Kidney (tissue), 14 donors: ENCODE results near the gene FOXA3. TPM values are rescaled to one million over a fixed set of nuclear protein-coding genes. Genes with fewer than 3 reads are reported as not detected.
A peak's percentile ranks its signal among the peaks of the same experiment; 100 is the strongest.

Experiments
- DNase-seq, 5 donors: peaks; one replicate each; pipeline ENCODE4 v3.0.0-alpha.2; 2013 to 2020
- FAIRE-seq: peaks from 2 replicates; lab custom pipeline; 2012; peaks lifted over from hg19 to GRCh38; lab: Jason Lieb, UNC
- H3K27ac ChIP-seq, 2 donors: one replicate each; pipeline ENCODE4 v1.7.0; 2013; ENCODE audit warnings: low read depth in 2 of 2, low read length in 2 of 2, inconsistent platforms in 1 of 2
- H3K27me3 ChIP-seq: one replicate; pipeline ENCODE4 v1.7.1; 2013; ENCODE audit warnings: low read length, inconsistent platforms; ENCODE audit not compliant: control insufficient read depth, insufficient read depth
- H3K36me3 ChIP-seq, 3 donors: one replicate each; pipeline versions ENCODE4 v1.7.0 to v1.7.1; 2013; ENCODE audit warnings: low read length in 3 of 3, control low read depth in 1 of 3, inconsistent platforms in 1 of 3; ENCODE audit not compliant: insufficient read depth in 3 of 3, control insufficient read depth in 2 of 3
- H3K4me1 ChIP-seq, 3 donors: one replicate each; pipeline versions ENCODE4 v1.7.0 to v1.7.1; 2013; ENCODE audit warnings: low read length in 3 of 3, inconsistent platforms in 1 of 3, low read depth in 1 of 3; ENCODE audit not compliant: control insufficient read depth in 2 of 3, insufficient read depth in 2 of 3
- H3K4me3 ChIP-seq, 3 donors: one replicate each; pipeline versions ENCODE4 v1.7.0 to v1.8.1; 2013; ENCODE audit warnings: low read length in 3 of 3, control low read depth in 1 of 3, inconsistent platforms in 1 of 3
- H3K9ac ChIP-seq, 3 donors: one replicate each; pipeline versions ENCODE4 v1.7.0 to v1.7.1; 2013; ENCODE audit warnings: low read length in 3 of 3, control low read depth in 1 of 3, inconsistent platforms in 1 of 3
- H3K9me3 ChIP-seq, 3 donors: one replicate each; pipeline versions ENCODE4 v1.7.0 to v1.7.1; 2013; ENCODE audit warnings: low read length in 3 of 3, control low read depth in 1 of 3, inconsistent platforms in 1 of 3; ENCODE audit not compliant: control insufficient read depth in 2 of 3, insufficient read depth in 1 of 3
- intact Hi-C: fragments of 100-400 bp; cut with DNase I; formaldehyde crosslinking; loops from one replicate; pipeline ENCODE4 v1.11.1; 2022
- polyA plus RNA-seq: library from polyadenylated mRNA; stranded (reverse); fragments of 350-450 nt; fragmentation: Illumina TruSeq; extraction: RNeasy Lipid Tissue Mini Kit (QIAGEN cat#74804); gene quantifications from one replicate; pipeline ENCODE4 v1.2.3, GENCODE V29; 2014; ENCODE audit warnings: low read depth, low replicate concordance; ENCODE audit not compliant: insufficient read depth
- total RNA-seq: library from RNA; stranded (reverse); fragmentation: NEBNext Ultra II Directional; extraction: Animal tissue kit (Norgen Biotek cat#: 25700); gene quantifications from one replicate; pipeline ENCODE4 v1.2.1, GENCODE V29; 2021
- TF ChIP-seq, protein P1 (sequence below): IDR thresholded peaks from 3 replicates; pipeline ENCODE4 v1.5.1; 2012; ENCODE audit warnings: mild to moderate bottlenecking, moderate library complexity, borderline replicate concordance; ENCODE audit not compliant: insufficient read depth; ENCODE audit errors: extremely low read depth
- donor health status: control.
- donor health status: control.
- donor health status: control.
- donor health status: control.
- donor health status: control.
- donor health status: DM: yes; HTN: yes; CAD: no.
- donor health status: Normal renal cell carcinoma (clear cell type).

Gene FOXA3
- total and polyA plus RNA-seq, 2 donors from 2014 or later, result 1.8 to 3.7 TPM

DNA sequence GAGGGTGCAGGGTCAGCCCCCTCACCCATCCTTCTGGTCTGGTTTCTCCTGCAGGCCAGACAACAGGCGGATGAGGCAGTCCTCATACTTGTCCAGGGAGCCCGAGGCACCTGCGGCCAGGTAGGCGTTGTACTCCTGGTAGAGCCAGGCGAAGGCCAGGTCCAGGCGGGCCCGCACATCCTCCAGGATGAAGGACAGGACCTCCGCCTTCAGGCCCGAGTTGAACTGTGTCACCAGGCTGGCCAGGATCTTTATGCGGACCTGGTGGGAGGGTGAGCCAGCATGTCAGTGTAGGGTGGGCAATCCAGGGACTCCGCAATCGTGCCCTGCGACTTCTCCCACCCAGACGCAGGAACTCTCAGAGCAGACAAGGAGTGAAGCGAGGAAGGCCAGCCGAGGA lies 35.2 kb upstream of the FOXA3 start:
- H3K27me3 ChIP-seq, result no peaks in the 10 kb centered on the region
- H3K9me3 ChIP-seq, result no peaks in the 10 kb centered on the region
- no peak overlapping the region for H3K27ac ChIP-seq
- intact Hi-C loops, result no loop called here
- H3K4me1 ChIP-seq, result no peaks in the 10 kb centered on the region
- TF ChIP-seq, protein P1, sequence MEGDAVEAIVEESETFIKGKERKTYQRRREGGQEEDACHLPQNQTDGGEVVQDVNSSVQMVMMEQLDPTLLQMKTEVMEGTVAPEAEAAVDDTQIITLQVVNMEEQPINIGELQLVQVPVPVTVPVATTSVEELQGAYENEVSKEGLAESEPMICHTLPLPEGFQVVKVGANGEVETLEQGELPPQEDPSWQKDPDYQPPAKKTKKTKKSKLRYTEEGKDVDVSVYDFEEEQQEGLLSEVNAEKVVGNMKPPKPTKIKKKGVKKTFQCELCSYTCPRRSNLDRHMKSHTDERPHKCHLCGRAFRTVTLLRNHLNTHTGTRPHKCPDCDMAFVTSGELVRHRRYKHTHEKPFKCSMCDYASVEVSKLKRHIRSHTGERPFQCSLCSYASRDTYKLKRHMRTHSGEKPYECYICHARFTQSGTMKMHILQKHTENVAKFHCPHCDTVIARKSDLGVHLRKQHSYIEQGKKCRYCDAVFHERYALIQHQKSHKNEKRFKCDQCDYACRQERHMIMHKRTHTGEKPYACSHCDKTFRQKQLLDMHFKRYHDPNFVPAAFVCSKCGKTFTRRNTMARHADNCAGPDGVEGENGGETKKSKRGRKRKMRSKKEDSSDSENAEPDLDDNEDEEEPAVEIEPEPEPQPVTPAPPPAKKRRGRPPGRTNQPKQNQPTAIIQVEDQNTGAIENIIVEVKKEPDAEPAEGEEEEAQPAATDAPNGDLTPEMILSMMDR, result no peak
- H3K9ac ChIP-seq, result no peak overlapping the region
- DNase-seq (no peak), FAIRE-seq (no peak)
- H3K36me3 ChIP-seq, result peaks cover 2 to 52% (median 35%) of the 10 kb centered on the region in 3 donors
- no peak overlapping the region for H3K4me3 ChIP-seq

DNA sequence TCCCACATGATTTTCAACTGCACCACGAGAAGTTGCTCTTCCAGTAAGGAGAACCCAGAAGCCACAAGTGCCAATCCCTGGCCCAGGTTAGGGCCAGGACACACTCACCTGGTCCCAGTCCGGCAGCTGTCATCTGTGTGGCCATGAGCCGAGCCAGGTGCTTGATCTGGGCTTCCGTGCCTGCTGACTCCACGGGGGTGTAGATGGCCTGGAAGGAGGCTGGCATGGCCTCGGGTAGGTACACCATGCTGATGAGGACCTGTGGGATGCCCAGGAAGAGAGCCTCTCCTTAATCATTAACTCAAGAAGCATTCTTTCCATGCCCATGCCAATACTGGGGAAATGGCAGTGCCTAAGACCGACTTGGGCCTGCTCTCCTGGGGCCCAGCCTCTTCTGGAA lies 29.2 kb upstream of the FOXA3 start:
- Histone ChIP-seq H3K9me3 (peaks cover 0 to 5% (median 0%) of the 10 kb centered on the region in 3 donors), H3K4me3 (no peak overlapping the region), H3K9ac (no peak overlapping the region), H3K36me3 (peaks cover 8 to 52% (median 29%) of the 10 kb centered on the region in 3 donors), H3K27ac (no peak overlapping the region), H3K27me3 (no peaks in the 10 kb centered on the region), H3K4me1 (peaks cover 0 to 3% (median 0%) of the 10 kb centered on the region in 3 donors)
- FAIRE-seq (no peak), DNase-seq (no peak)
- TF ChIP-seq, protein P1, result no peak
- intact Hi-C loops, result no loop called here

DNA sequence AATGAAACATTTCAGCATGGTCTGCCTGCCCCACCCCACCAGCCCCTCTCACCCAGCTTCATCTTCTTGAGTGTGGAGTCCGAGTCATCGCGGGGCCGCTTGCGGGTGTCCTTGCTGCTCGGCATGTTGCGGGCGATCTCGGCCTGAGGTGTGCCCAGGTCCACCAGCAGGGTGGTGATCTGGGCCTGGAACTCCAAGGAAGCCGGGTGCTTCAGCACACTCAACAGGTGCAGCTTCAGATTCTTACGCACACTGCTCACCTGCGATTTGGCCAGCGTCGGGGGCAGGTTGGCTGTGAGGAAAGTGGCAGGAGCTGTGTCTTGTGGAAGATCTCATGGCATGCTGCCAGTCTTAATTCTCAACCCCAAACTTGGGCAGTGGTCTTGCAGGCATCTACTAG lies 21.9 kb upstream of the FOXA3 start:
- H3K27me3 ChIP-seq, result no peaks in the 10 kb centered on the region
- no peak overlapping the region for H3K27ac ChIP-seq
- intact Hi-C loops, result no loop called here
- no peak overlapping the region for H3K4me3 ChIP-seq
- TF ChIP-seq, protein P1, result no peak
- peaks cover 0 to 5% (median 0%) of the 10 kb centered on the region in 3 donors for H3K9me3 ChIP-seq
- no peak for FAIRE-seq
- no peak overlapping the region for H3K9ac ChIP-seq
- H3K36me3 ChIP-seq, result peaks cover 11 to 39% (median 30%) of the 10 kb centered on the region in 3 donors
- H3K4me1 ChIP-seq, result no peaks in the 10 kb centered on the region
- DNase-seq, result peak in 1 of 5 donors; percentile 67

DNA sequence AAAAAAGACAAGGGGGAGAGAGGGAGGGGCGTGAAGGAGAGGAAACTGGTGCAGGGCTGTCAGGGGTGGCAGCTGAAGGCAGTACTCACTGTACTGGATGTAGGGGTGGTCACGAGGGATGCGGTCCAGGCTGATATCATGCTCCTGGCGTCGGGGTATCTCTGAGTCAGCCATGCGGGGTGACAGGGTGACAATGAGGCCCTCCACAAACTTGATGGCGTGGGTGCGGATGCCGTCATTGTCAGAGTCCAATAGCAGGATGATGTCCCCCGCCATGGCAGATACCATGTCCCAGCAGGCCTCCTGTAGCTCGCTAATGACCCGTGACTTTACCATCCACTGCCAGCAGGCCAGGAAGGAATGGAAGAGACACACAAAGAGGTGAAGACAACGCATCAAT lies 16.5 kb upstream of the FOXA3 start:
- H3K9ac ChIP-seq, result no peak overlapping the region
- H3K27ac ChIP-seq, result no peak overlapping the region
- FAIRE-seq (no peak), DNase-seq (no peak)
- H3K4me1 ChIP-seq, result no peaks in the 10 kb centered on the region
- no peak overlapping the region for H3K4me3 ChIP-seq
- TF ChIP-seq, protein P1, result no peak
- intact Hi-C loops, result no loop called here
- peaks cover 14 to 54% (median 43%) of the 10 kb centered on the region in 3 donors for H3K36me3 ChIP-seq
- H3K9me3 ChIP-seq, result no peaks in the 10 kb centered on the region
- H3K27me3 ChIP-seq, result no peaks in the 10 kb centered on the region
